Measurements from ENCODE around the gene APBA2.

- TF ChIP-seq CTCF (IDR thresholded peaks at IDR 0.05) (no peak), REST (IDR thresholded peaks at IDR 0.05; ENCODE audit: insufficient read depth in 1 of 2, low read depth in 2 of 2, low read length in 1 of 2) (no peak), POLR2AphosphoS5 (IDR thresholded peaks at IDR 0.05; ENCODE audit: low read depth, low read length) (no peak), TCF7L2 (IDR thresholded peaks at IDR 0.05; ENCODE audit: low read depth, low read length) (no peak)
Observed at GRCh38 chr15:29138260-29138659, 252.5 kb downstream of the APBA2 start.
